GM12878 (cell line): Measurements from ENCODE around the gene DNHD1. TPM values are rescaled to one million over a fixed set of nuclear protein-coding genes. Genes with fewer than 3 reads are reported as not detected.
A peak's percentile ranks its signal among the peaks of the same experiment; 100 is the strongest.

Experiments used
- ATAC-seq: fragments of 200-7000 bp; cut with Tn5 transposase; 3 replicates; pipeline ENCODE4 v1.9.1; 2020; ENCODE audit warnings: mild to moderate bottlenecking, moderate library complexity
- BruUV-seq: library from RNA; stranded (reverse); fragments of 400-500 nt; replicated peaks from 2 replicates; lab custom pipeline; 2021; lab: Mats Ljungman, UMichigan
- CTCF ChIA-PET: fragments of 300-600 bp; sonication (Branson Sonifier 250); formaldehyde crosslinking; extraction: SDS; loops from one replicate; lab custom pipeline; 2021; ENCODE audit warnings: inconsistent platforms; lab: Yijun Ruan, JAX
- POLR2A ChIA-PET: fragments of 350-600 bp; formaldehyde crosslinking; extraction: SDS; loops from one replicate; lab custom pipeline; 2021; ENCODE audit warnings: inconsistent platforms; lab: Charles Lee
- RAD21 ChIA-PET: fragments of 300-600 bp; sonication (Branson Sonifier 250); formaldehyde crosslinking; loops from one replicate; lab custom pipeline; 2023; ENCODE audit warnings: antibody characterized with exemption; ENCODE audit not compliant: unreplicated experiment; lab: Charles Lee
- SMC1A ChIA-PET: fragments of 300-600 bp; sonication (Branson Sonifier 250); formaldehyde crosslinking; loops from one replicate; lab custom pipeline; 2023; ENCODE audit not compliant: unreplicated experiment, uncharacterized antibody; lab: Charles Lee
- DNase-seq: peaks from one replicate; pipeline ENCODE4 v3.0.0-alpha.2; 2011; ENCODE audit warnings: low read depth, low spot score
- FAIRE-seq: peaks from 3 replicates; lab custom pipeline; 2011; peaks lifted over from hg19 to GRCh38; lab: Jason Lieb, UNC
- H2AFZ ChIP-seq: 2 replicates; pipeline ENCODE4 v1.6.0; 2011; ENCODE audit warnings: low read depth, low read length, control low read depth; ENCODE audit not compliant: control insufficient read depth
- H3K27ac ChIP-seq: 2 replicates; pipeline ENCODE4 v1.5.1; 2011; ENCODE audit warnings: control low read depth; ENCODE audit not compliant: control insufficient read depth, insufficient read depth
- H3K27me3 ChIP-seq, 2 experiments: replicated peaks in 1 of 2; 2 replicates each; pipeline versions ENCODE4 v1.6.0 to v1.6.1; 2011; ENCODE audit warnings: low read length in 1 of 2; ENCODE audit not compliant: control insufficient read depth in 2 of 2, insufficient read depth in 2 of 2
- H3K36me3 ChIP-seq, 2 experiments: 2 replicates each; pipeline ENCODE4 v1.5.1; 2011; ENCODE audit warnings: low read length in 1 of 2; ENCODE audit not compliant: control insufficient read depth in 2 of 2, insufficient read depth in 2 of 2
- H3K4me1 ChIP-seq: 2 replicates; pipeline ENCODE4 v1.6.1; 2011; ENCODE audit warnings: mild to moderate bottlenecking, low read length, moderate library complexity, mixed read lengths; ENCODE audit not compliant: control insufficient read depth, insufficient read depth
- H3K4me2 ChIP-seq: 2 replicates; pipeline ENCODE4 v1.6.0; 2011; ENCODE audit warnings: control low read depth; ENCODE audit not compliant: control insufficient read depth, insufficient read depth
- H3K4me3 ChIP-seq: fragments of 200-600 bp; sonication (generic); 2 replicates; pipeline ENCODE4 v1.5.1; 2016
- H3K79me2 ChIP-seq: 2 replicates; pipeline ENCODE4 v1.6.0; 2011; ENCODE audit warnings: low read length; ENCODE audit not compliant: control insufficient read depth, insufficient read depth
- H3K9ac ChIP-seq: 2 replicates; pipeline ENCODE4 v1.8.0; 2011; ENCODE audit warnings: low read length, control low read depth, mixed read lengths; ENCODE audit not compliant: control insufficient read depth, insufficient read depth
- H3K9me3 ChIP-seq: replicated peaks from 3 replicates; pipeline ENCODE4 v1.5.1; 2011; ENCODE audit warnings: mild to moderate bottlenecking, low read length; ENCODE audit not compliant: control insufficient read depth, insufficient read depth
- H4K20me1 ChIP-seq: 2 replicates; pipeline ENCODE4 v1.6.0; 2011; ENCODE audit not compliant: control insufficient read depth, insufficient read depth
- ASH2L ChIP-seq: fragments of 300-600, 200-600 bp; sonication (generic); IDR thresholded peaks from 2 replicates; pipeline ENCODE4 v1.6.1; 2017; ENCODE audit warnings: low read depth, mild to moderate bottlenecking, borderline replicate concordance
- BHLHE40 ChIP-seq, 2 experiments: fragments of 450-650 bp in 1 of 2; IDR thresholded peaks; 2 replicates each; pipeline ENCODE4 v1.6.1; 2011 to 2017; ENCODE audit warnings: low read depth in 2 of 2, borderline replicate concordance in 1 of 2, improper control_type of control experiment in 1 of 2, low read length in 1 of 2, mild to moderate bottlenecking in 1 of 2
- BRCA1 ChIP-seq: IDR thresholded peaks from 2 replicates; pipeline ENCODE4 v1.6.1; 2011; ENCODE audit warnings: low read depth, low read length, improper control_type of control experiment
- CHD2 ChIP-seq: IDR thresholded peaks from 2 replicates; pipeline ENCODE4 v1.6.1; 2011; ENCODE audit warnings: low read depth, low read length, improper control_type of control experiment, borderline replicate concordance
- CREB1 ChIP-seq: IDR thresholded peaks from 2 replicates; pipeline ENCODE4 v1.6.1; 2012; ENCODE audit warnings: low read depth, mild to moderate bottlenecking, inconsistent platforms
- EZH2 ChIP-seq: IDR thresholded peaks from 2 replicates; pipeline ENCODE4 v1.6.1; 2012; ENCODE audit warnings: low read depth, mild to moderate bottlenecking, control low read depth, inconsistent platforms, low read length, borderline replicate concordance; ENCODE audit not compliant: control insufficient read depth
- HDAC2 ChIP-seq: fragments of 200-600 bp; sonication (generic); IDR thresholded peaks from 2 replicates; pipeline ENCODE4 v1.6.1; 2017
- KAT2A ChIP-seq: conservative IDR thresholded peaks from 2 replicates; pipeline ENCODE4 v1.6.1; 2011; ENCODE audit warnings: low read depth, low read length; ENCODE audit not compliant: control insufficient read depth
- NFYB ChIP-seq: IDR thresholded peaks from 2 replicates; pipeline ENCODE4 v1.6.1; 2011; ENCODE audit warnings: low read depth, mild to moderate bottlenecking, low read length, improper control_type of control experiment, moderate library complexity; ENCODE audit not compliant: insufficient read depth
- POU2F2 ChIP-seq: IDR thresholded peaks from 3 replicates; pipeline ENCODE4 v1.6.1; 2011; ENCODE audit warnings: low read depth, mild to moderate bottlenecking, low read length, borderline replicate concordance
- SIN3A ChIP-seq: IDR thresholded peaks from 2 replicates; pipeline ENCODE4 v1.6.1; 2012; ENCODE audit warnings: low read depth, low read length, improper control_type of control experiment
- WGBS: methylation state at CpG from one replicate; pipeline ENCODE4 v1.1.6; 2016; ENCODE audit warnings: low lambda C conversion rate; ENCODE audit not compliant: insufficient replicate concordance, insufficient coverage; ENCODE audit errors: missing lambda C conversion rate; 5-methylcytosine and 5-hydroxymethylcytosine counted together
- in situ Hi-C: fragments of 300-500 bp; cut with MboI; formaldehyde crosslinking; loops from 9 replicates; pipeline ENCODE4 v1.14.3; 2018; ENCODE audit warnings: mixed read lengths
- intact Hi-C: fragments of 100-400 bp; cut with micrococcal nuclease; formaldehyde crosslinking; loops from one replicate; pipeline ENCODE4 v1.14.2; 2022; ENCODE audit not compliant: unreplicated experiment
- polyA plus RNA-seq, 11 experiments: library from polyadenylated mRNA; depleted of rRNA in 4 of 11; unstranded in 6 of 11; stranded (reverse) in 5 of 11; fragments of >200 nt; fragmentation: Nextera tagmentation in 4 of 11; fragmentation: Illumina TruSeq in 1 of 11; extraction: Ambion mirVana in 4 of 11; extraction: Trizol in 1 of 11; gene quantifications; 1 replicate in 1 of 11; 2 replicates in 10 of 11; pipeline versions ENCODE4 v1.2.1 to v1.2.3, GENCODE V29; 2011 to 2016; ENCODE audit warnings: inconsistent platforms in 2 of 11, missing spikeins in 2 of 11, low read depth in 1 of 11
- total RNA-seq, 4 experiments: library from RNA; depleted of rRNA in 3 of 4; stranded (reverse); fragments of >200 nt in 3 of 4; fragmentation: Illumina TruSeq in 1 of 4; extraction: Trizol in 1 of 4; gene quantifications; 2 replicates each; pipeline versions ENCODE4 v1.2.1 to v1.2.3, GENCODE V29; 2013 to 2021

DNHD1 gene
- total and polyA plus RNA-seq, 10 of the 15 experiments (the other 5 are each of a cell fraction or from before 2014, with no cell fraction given), result 0.99 to 16.9 (median 8.6) TPM

DNA sequence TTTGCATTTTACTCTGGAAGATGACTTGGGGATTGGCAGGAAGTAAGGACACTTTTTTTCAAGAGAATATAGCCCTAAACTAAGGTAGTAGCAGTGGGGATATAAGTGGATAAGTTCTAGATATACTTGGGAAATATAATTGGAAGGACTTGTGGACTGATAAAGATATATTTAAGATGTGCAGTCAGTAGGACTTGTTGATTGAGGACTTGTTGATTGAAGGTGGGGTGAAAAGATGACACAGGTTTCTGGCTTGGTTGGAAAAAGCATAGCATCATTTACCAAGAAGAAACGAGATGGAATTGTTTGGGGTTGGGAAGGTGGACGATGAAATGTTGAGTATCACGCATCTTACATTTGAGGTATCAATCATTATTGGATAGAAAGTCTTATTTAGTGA is 116.4 kb downstream of the DNHD1 start:
- Histone ChIP-seq H3K4me1 (peaks cover 21% of the 10 kb centered on the region), H4K20me1 (no peaks in the 10 kb centered on the region), H3K36me3 (peaks cover 18 to 27% of the 10 kb centered on the region in 2 experiments), H3K27me3 (no peaks in the 10 kb centered on the region), H3K79me2 (peaks cover 18% of the 10 kb centered on the region), H3K9me3 (no peaks in the 10 kb centered on the region), H3K9ac (no peak overlapping the region), H3K4me2 (peak overlapping the region; percentile 86; the same call in 1 of the 2 replicates)
- DNase-seq, result no peak
- intact Hi-C loops, result loop anchor here (2.0 to 10.0 kb wide), 4 partner anchors 53 to 911 kb away; partner anchors contain the start of gene MRPL17
- RAD21 ChIA-PET, result interaction anchor here (0.7 to 1.8 kb wide), 4 partner anchors 9 to 54 kb away, joined by 3 to 8 read pairs (median 3); no protein-coding TSS in a partner anchor
- TF ChIP-seq CREB1 (no peak), EZH2 (no peak), HDAC2 (no peak)
- TF ChIP-seq, all 136 proteins: peak for 0
- 92% methylated on average over 3 of the region's 3 CpGs for WGBS
- in situ Hi-C loops, result loop anchor here (10.0 kb wide), 1 partner anchor 911 kb away; no protein-coding TSS in a partner anchor
- SMC1A ChIA-PET, result interaction anchor here (0.6 to 3.1 kb wide), 3 partner anchors 9 to 110 kb away, joined by 3 to 24 read pairs (median 8); partner anchors contain the start of genes ILK and MRPL17
- no peak for ATAC-seq
- Histone ChIP-seq H3K27ac (peak overlapping the region; percentile 99; the same call in 1 of the 2 replicates), H2AFZ (no peak overlapping the region), H3K4me3 (no peak overlapping the region)
- no TSS peak for BruUV-seq
- FAIRE-seq, result no peak
- CTCF ChIA-PET, result interaction anchor here (0.6 to 2.7 kb wide), 10 partner anchors 9 to 314 kb away, joined by 3 to 18 read pairs (median 4); partner anchors contain the start of gene MRPL17
- POLR2A ChIA-PET, result interaction anchor here (0.7 to 3.8 kb wide), 8 partner anchors 9 to 2000 kb away, joined by 3 to 34 read pairs (median 6); partner anchors contain the start of genes ILK and MRPL17

DNA sequence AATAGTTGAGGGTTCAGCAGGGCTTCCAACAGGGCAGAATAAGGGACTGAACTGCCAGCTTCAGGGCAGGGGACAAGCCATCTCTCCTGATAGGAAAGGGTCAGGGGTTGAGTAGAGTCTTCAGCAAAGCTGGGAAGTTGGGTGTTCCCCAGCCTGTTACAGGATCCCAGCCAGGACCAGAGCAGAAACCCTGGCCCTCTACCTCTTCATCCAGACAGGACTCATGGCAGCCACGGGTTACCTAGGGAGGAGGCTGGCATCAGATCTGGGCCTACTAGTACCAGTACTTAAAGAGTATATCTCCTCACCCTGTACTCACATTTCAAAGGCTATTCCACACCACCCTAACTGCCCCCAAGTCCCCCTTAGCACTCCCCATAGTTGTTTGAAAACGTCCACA is 117.4 kb downstream of the DNHD1 start:
- SMC1A ChIA-PET, result no interaction called here
- Histone ChIP-seq H3K27ac (no peak overlapping the region), H4K20me1 (no peaks in the 10 kb centered on the region), H3K27me3 (no peaks in the 10 kb centered on the region), H3K4me1 (peaks cover 21% of the 10 kb centered on the region), H3K9ac (no peak overlapping the region), H3K4me2 (no peak overlapping the region), H2AFZ (no peak overlapping the region), H3K9me3 (no peaks in the 10 kb centered on the region), H3K79me2 (peaks cover 24% of the 10 kb centered on the region)
- CTCF ChIA-PET, result interaction anchor here (0.6 kb wide), 1 partner anchor 903 kb away, joined by 3 read pairs; no protein-coding TSS in a partner anchor
- POLR2A ChIA-PET, result no interaction called here
- ATAC-seq, result no peak
- in situ Hi-C loops (loop anchor here (10.0 kb wide), 1 partner anchor 910 kb away; no protein-coding TSS in a partner anchor), intact Hi-C loops (loop anchor here (5.0 to 10.0 kb wide), 2 partner anchors 133 to 910 kb away; no protein-coding TSS in a partner anchor)
- WGBS, result 67% methylated on average over 2 of the region's 2 CpGs
- DNase-seq, result no peak
- RAD21 ChIA-PET, result interaction anchor here (0.5 kb wide), 1 partner anchor 21 kb away, joined by 3 read pairs; no protein-coding TSS in a partner anchor
- FAIRE-seq, result no peak
- TF ChIP-seq KAT2A, result no peak
- TF ChIP-seq CHD2, result no peak
- TF ChIP-seq SIN3A, result no peak
- no peak for TF ChIP-seq ASH2L
- no peak for TF ChIP-seq BRCA1
- TF ChIP-seq POU2F2, result no peak
- TF ChIP-seq NFYB, result no peak
- TF ChIP-seq BHLHE40 (IDR thresholded peaks at IDR 0.05; ENCODE audit: borderline replicate concordance in 1 of 2, low read depth in 2 of 2, low read length in 1 of 2), result no peak
- TF ChIP-seq, all 136 proteins: peak for 0
- BruUV-seq, result no TSS peak
- H3K36me3 ChIP-seq, result peaks cover 10 to 23% of the 10 kb centered on the region in 2 experiments
- no peak overlapping the region for H3K4me3 ChIP-seq
